Cardiac fibroblast (primary cell): ENCODE data around the gene NSUN2.

ENCODE experiments used
- DNase-seq, 2 donors: peaks; one replicate each; pipeline versions ENCODE4 v3.0.0 to v3.0.0-alpha.2; 2010; ENCODE audit warnings: low read depth in 2 of 2
- H3K4me3 ChIP-seq, 2 donors: replicated peaks in 1 of 2; 1 replicate in 1 of 2; 2 replicates in 1 of 2; pipeline ENCODE4 v1.5.1; 2011; ENCODE audit warnings: low read depth in 2 of 2, low read length in 2 of 2, mild to moderate bottlenecking in 2 of 2, moderate library complexity in 1 of 2
- CTCF ChIP-seq: IDR thresholded peaks from one replicate; pipeline ENCODE4 v1.5.1; 2011; ENCODE audit warnings: low read depth, mild to moderate bottlenecking, low read length, inconsistent platforms

The NSUN2 gene

GRCh38 chr5:6666762-6667161 lies 33.9 kb upstream of the NSUN2 start:
- TF ChIP-seq CTCF = no peak
- no peak overlapping the region for H3K4me3 ChIP-seq
- DNase-seq = no peak

GRCh38 chr5:6660688-6661087 lies 27.8 kb upstream of the NSUN2 start:
- DNase-seq = no peak
- no peak overlapping the region for H3K4me3 ChIP-seq
- TF ChIP-seq CTCF = no peak

GRCh38 chr5:6659941-6660684 lies 27.3 kb upstream of the NSUN2 start:
- H3K4me3 ChIP-seq = no peak overlapping the region
- no peak for TF ChIP-seq CTCF
- DNase-seq = no peak

GRCh38 chr5:6656680-6657079 lies 23.8 kb upstream of the NSUN2 start:
- no peak for DNase-seq
- no peak overlapping the region for H3K4me3 ChIP-seq
- no peak for TF ChIP-seq CTCF

GRCh38 chr5:6655432-6655831 lies 22.6 kb upstream of the NSUN2 start:
- DNase-seq = no peak
- TF ChIP-seq CTCF = no peak
- H3K4me3 ChIP-seq = no peak overlapping the region

GRCh38 chr5:6652025-6652424 lies 19.2 kb upstream of the NSUN2 start:
- H3K4me3 ChIP-seq = no peak overlapping the region
- no peak for TF ChIP-seq CTCF
- no peak for DNase-seq

GRCh38 chr5:6649681-6650080 lies 16.8 kb upstream of the NSUN2 start:
- DNase-seq = no peak
- H3K4me3 ChIP-seq = no peak overlapping the region
- no peak for TF ChIP-seq CTCF
